ENCODE data around the gene XPNPEP3.

The XPNPEP3 gene

DNA sequence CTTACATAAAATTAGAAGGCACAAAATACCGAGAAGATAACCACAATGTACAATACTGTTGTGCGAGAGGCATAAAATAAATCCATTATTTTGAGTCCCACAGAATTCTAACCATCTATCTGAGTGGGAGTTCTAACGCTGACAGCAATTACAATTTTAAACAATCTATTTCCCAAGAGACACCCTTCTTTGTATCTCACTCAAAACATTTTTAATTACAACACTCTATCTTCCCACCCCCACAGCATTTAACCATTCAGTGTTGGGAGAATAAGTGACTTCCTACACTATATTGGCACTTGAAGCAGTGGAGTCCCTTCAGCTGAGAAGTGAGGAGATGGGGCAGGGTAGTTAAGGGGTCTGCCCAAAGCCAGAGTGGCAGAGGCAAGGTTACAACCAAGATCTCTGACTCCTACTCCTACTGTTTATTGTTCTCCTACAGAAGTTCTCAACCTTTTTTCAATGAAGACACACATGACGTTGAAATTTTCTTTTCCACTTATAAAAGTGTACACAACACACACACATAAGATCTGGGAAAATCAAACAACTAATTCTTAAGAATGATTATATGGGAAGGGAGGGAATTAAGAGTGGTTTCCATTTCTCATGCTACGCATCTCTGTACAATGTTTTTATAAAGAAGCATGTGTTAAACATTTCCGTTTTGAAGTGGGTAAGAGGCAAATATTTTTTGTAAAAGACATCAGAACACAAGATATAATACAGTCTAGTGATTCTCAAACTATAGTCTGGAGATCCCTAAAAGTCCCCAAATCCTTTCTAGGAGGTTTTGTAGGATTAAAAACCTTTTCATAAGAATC, 48.7 kb upstream of the XPNPEP3 start:
- H3K36me3 ChIP-seq (ENCODE audit: control insufficient read depth in 2 of 2, insufficient read depth in 1 of 2, low read length in 2 of 2) = peaks cover 2 to 3% of the 10 kb centered on the region in 2 experiments; a peak in 2 of 3 replicates
- POLR2A ChIA-PET = interaction anchor here (1.5 to 1.7 kb wide), 2 partner anchors 11 to 157 kb away, joined by 4 to 5 read pairs; partner anchors contain the start of gene SLC25A17
- CTCF ChIA-PET = interaction anchor here (0.6 to 0.9 kb wide), 3 partner anchors 12 to 430 kb away, joined by 3 to 5 read pairs (median 4); no protein-coding TSS in a partner anchor

DNA sequence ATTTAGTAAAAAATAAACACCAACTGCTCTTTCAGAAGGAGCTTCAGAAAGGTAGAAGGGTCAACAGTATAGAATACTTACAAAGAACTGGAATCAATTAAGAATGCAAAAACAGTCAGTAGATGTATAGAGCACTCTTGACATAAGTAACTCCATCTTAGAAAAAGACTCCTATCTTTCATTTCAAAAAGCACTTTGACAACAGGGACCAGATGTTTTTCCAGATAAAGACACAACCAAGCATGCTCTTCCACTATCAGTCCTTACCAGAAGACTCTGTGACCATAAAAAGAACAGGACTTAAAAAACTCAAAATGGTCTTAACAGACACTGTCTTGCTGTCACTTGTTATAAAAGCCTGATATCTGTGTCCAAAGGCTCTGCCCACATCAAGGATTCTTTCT, 43.0 kb upstream of the XPNPEP3 start:
- no peak overlapping the region for H3K27ac ChIP-seq (ENCODE audit: extremely low read depth, low read depth, low read length)
- no peak for TF ChIP-seq ZNF302 (tag by site-specific recombination; IDR thresholded peaks at IDR 0.05; ENCODE audit: low read depth)
- TF ChIP-seq, protein P1, sequence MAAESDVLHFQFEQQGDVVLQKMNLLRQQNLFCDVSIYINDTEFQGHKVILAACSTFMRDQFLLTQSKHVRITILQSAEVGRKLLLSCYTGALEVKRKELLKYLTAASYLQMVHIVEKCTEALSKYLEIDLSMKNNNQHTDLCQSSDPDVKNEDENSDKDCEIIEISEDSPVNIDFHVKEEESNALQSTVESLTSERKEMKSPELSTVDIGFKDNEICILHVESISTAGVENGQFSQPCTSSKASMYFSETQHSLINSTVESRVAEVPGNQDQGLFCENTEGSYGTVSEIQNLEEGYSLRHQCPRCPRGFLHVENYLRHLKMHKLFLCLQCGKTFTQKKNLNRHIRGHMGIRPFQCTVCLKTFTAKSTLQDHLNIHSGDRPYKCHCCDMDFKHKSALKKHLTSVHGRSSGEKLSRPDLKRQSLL (tag by site-specific recombination; IDR thresholded peaks at IDR 0.05) = no peak
- no peak for TF ChIP-seq ZNF155 (tag by site-specific recombination; IDR thresholded peaks at IDR 0.05)
- TF ChIP-seq, protein P2, sequence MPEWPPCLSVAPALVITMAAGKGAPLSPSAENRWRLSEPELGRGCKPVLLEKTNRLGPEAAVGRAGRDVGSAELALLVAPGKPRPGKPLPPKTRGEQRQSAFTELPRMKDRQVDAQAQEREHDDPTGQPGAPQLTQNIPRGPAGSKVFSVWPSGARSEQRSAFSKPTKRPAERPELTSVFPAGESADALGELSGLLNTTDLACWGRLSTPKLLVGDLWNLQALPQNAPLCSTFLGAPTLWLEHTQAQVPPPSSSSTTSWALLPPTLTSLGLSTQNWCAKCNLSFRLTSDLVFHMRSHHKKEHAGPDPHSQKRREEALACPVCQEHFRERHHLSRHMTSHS (tag by site-specific recombination; IDR thresholded peaks at IDR 0.05) = no peak
- TF ChIP-seq, protein P3, sequence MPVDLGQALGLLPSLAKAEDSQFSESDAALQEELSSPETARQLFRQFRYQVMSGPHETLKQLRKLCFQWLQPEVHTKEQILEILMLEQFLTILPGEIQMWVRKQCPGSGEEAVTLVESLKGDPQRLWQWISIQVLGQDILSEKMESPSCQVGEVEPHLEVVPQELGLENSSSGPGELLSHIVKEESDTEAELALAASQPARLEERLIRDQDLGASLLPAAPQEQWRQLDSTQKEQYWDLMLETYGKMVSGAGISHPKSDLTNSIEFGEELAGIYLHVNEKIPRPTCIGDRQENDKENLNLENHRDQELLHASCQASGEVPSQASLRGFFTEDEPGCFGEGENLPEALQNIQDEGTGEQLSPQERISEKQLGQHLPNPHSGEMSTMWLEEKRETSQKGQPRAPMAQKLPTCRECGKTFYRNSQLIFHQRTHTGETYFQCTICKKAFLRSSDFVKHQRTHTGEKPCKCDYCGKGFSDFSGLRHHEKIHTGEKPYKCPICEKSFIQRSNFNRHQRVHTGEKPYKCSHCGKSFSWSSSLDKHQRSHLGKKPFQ (tag by site-specific recombination; IDR thresholded peaks at IDR 0.05) = no peak
- no peak for TF ChIP-seq ZNF138 (tag by site-specific recombination; IDR thresholded peaks at IDR 0.05; ENCODE audit: borderline replicate concordance)
- no peak for TF ChIP-seq ZSCAN16 (tag by site-specific recombination; IDR thresholded peaks at IDR 0.05)
- TF ChIP-seq ZNF133 (tag by site-specific recombination; IDR thresholded peaks at IDR 0.05) = no peak
- TF ChIP-seq, protein P4, sequence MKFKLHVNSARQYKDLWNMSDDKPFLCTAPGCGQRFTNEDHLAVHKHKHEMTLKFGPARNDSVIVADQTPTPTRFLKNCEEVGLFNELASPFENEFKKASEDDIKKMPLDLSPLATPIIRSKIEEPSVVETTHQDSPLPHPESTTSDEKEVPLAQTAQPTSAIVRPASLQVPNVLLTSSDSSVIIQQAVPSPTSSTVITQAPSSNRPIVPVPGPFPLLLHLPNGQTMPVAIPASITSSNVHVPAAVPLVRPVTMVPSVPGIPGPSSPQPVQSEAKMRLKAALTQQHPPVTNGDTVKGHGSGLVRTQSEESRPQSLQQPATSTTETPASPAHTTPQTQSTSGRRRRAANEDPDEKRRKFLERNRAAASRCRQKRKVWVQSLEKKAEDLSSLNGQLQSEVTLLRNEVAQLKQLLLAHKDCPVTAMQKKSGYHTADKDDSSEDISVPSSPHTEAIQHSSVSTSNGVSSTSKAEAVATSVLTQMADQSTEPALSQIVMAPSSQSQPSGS (tag by site-specific recombination; IDR thresholded peaks at IDR 0.05; ENCODE audit: low read depth) = no peak
- no peak for TF ChIP-seq ZNF473 (tag by site-specific recombination; IDR thresholded peaks at IDR 0.05)
- TF ChIP-seq KLF9 (tag by site-specific recombination; IDR thresholded peaks at IDR 0.05; ENCODE audit: low read depth) = no peak
- no peak for TF ChIP-seq REPIN1 (tag by site-specific recombination; IDR thresholded peaks at IDR 0.05; ENCODE audit: low read depth)
- no peak for TF ChIP-seq ZNF585B (tag by site-specific recombination; IDR thresholded peaks at IDR 0.05)
- TF ChIP-seq, protein P5, sequence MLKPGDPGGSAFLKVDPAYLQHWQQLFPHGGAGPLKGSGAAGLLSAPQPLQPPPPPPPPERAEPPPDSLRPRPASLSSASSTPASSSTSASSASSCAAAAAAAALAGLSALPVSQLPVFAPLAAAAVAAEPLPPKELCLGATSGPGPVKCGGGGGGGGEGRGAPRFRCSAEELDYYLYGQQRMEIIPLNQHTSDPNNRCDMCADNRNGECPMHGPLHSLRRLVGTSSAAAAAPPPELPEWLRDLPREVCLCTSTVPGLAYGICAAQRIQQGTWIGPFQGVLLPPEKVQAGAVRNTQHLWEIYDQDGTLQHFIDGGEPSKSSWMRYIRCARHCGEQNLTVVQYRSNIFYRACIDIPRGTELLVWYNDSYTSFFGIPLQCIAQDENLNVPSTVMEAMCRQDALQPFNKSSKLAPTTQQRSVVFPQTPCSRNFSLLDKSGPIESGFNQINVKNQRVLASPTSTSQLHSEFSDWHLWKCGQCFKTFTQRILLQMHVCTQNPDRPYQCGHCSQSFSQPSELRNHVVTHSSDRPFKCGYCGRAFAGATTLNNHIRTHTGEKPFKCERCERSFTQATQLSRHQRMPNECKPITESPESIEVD (tag by site-specific recombination; IDR thresholded peaks at IDR 0.05) = no peak
- TF ChIP-seq GLI2 (tag by site-specific recombination; IDR thresholded peaks at IDR 0.05; ENCODE audit: borderline replicate concordance, low read depth) = no peak
- TF ChIP-seq ZBTB20 (tag by site-specific recombination; IDR thresholded peaks at IDR 0.05) = no peak
- no peak for TF ChIP-seq ZBTB48 (tag by site-specific recombination; IDR thresholded peaks at IDR 0.05)
- TF ChIP-seq PRDM1 (tag by site-specific recombination; IDR thresholded peaks at IDR 0.05) = no peak

More for the DNA sequence above, 48.7 kb upstream of the XPNPEP3 start:
- Histone ChIP-seq H3K9me3 (ENCODE audit: control insufficient read depth, insufficient read depth, low read depth, low read length) (no peaks in the 10 kb centered on the region), H3K4me3 (ENCODE audit: low read depth, low read length) (no peak overlapping the region), H3K4me1 (ENCODE audit: control insufficient read depth, insufficient read depth, low read length) (peaks cover 14% of the 10 kb centered on the region), H3K27ac (ENCODE audit: extremely low read depth, low read depth, low read length) (no peak overlapping the region)
- TF ChIP-seq OSR2 (tag by site-specific recombination; IDR thresholded peaks at IDR 0.05) (0 out of 2 replicates have a peak, but pooled peaks have one; percentile 17), ZFHX2 (tag by site-specific recombination; conservative IDR thresholded peaks at IDR 0.05) (peak; percentile 79), EGR2 (tag by site-specific recombination; IDR thresholded peaks at IDR 0.05; ENCODE audit: low read depth) (peak; percentile 82)
- TF ChIP-seq, protein P6, sequence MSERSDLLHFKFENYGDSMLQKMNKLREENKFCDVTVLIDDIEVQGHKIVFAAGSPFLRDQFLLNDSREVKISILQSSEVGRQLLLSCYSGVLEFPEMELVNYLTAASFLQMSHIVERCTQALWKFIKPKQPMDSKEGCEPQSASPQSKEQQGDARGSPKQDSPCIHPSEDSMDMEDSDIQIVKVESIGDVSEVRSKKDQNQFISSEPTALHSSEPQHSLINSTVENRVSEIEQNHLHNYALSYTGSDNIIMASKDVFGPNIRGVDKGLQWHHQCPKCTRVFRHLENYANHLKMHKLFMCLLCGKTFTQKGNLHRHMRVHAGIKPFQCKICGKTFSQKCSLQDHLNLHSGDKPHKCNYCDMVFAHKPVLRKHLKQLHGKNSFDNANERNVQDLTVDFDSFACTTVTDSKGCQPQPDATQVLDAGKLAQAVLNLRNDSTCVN (tag by site-specific recombination; optimal IDR thresholded peaks at IDR 0.05) = no peak

More for the DNA sequence above, 43.0 kb upstream of the XPNPEP3 start:
- POLR2A ChIA-PET = no interaction called here
- H3K4me3 ChIP-seq (ENCODE audit: low read depth, low read length) = no peak overlapping the region
- H3K36me3 ChIP-seq (ENCODE audit: control insufficient read depth in 2 of 2, insufficient read depth in 1 of 2, low read length in 2 of 2) = peaks cover 3 to 14% of the 10 kb centered on the region in 2 experiments; a peak in 2 of 3 replicates
- H3K4me1 ChIP-seq (ENCODE audit: control insufficient read depth, insufficient read depth, low read length) = peaks cover 3% of the 10 kb centered on the region; the same call in 1 of the 2 replicates
- CTCF ChIA-PET = interaction anchor here (0.6 kb wide), 2 partner anchors 62 to 355 kb away, joined by 3 to 4 read pairs; no protein-coding TSS in a partner anchor
- H3K9me3 ChIP-seq (ENCODE audit: control insufficient read depth, insufficient read depth, low read depth, low read length) = no peaks in the 10 kb centered on the region
